ENCODE results near the gene MTCL1.

DNA sequence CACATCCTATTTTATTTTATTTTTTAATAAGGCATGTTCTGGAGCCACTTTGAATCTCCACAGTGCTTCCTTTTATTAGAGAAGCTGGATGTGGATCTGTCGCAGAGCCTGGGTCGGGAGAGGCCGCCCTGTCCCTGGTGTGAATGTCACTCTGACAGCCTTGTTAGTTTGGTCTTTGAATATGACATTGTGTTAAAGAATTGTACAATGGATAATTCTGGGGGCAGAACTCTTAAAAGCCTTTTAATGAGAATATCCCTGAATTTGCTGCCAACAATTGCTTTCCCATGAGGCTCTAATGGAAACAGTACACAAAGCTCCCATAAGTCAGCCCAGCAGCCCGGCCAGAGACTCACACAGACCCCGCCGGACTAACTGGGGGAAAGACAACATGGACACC, 82.4 kb downstream of the MTCL1 start:
- TF ChIP-seq, protein P1, sequence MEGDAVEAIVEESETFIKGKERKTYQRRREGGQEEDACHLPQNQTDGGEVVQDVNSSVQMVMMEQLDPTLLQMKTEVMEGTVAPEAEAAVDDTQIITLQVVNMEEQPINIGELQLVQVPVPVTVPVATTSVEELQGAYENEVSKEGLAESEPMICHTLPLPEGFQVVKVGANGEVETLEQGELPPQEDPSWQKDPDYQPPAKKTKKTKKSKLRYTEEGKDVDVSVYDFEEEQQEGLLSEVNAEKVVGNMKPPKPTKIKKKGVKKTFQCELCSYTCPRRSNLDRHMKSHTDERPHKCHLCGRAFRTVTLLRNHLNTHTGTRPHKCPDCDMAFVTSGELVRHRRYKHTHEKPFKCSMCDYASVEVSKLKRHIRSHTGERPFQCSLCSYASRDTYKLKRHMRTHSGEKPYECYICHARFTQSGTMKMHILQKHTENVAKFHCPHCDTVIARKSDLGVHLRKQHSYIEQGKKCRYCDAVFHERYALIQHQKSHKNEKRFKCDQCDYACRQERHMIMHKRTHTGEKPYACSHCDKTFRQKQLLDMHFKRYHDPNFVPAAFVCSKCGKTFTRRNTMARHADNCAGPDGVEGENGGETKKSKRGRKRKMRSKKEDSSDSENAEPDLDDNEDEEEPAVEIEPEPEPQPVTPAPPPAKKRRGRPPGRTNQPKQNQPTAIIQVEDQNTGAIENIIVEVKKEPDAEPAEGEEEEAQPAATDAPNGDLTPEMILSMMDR (IDR thresholded peaks at IDR 0.05), result no peak
- TF ChIP-seq POLR2A (IDR thresholded peaks at IDR 0.05), result no peak

Measured in heart left ventricle (tissue), 13 donors.